Calu3 (cell line): Measurements from ENCODE around the gene ARMH3. TPM values are rescaled to one million over a fixed set of nuclear protein-coding genes. Genes with fewer than 3 reads are reported as not detected.

ENCODE experiments used
- BruUV-seq: library from RNA; stranded (reverse); fragments of 400-500 nt; replicated peaks from 2 replicates; lab custom pipeline; 2021; lab: Mats Ljungman, UMichigan
- CTCF ChIA-PET: fragments of 300-600 bp; sonication (Branson Sonifier 250); formaldehyde crosslinking; loops from one replicate; lab custom pipeline; 2022; ENCODE audit warnings: antibody characterized with exemption; lab: Charles Lee
- DNase-seq: peaks from one replicate; pipeline ENCODE4 v3.0.0; 2022
- H3K27ac Mint-ChIP-seq: one replicate; pipeline ENCODE4 v1.8.0; 2022; ENCODE audit warnings: mixed read lengths; ENCODE audit not compliant: unreplicated experiment
- H3K27me3 Mint-ChIP-seq: one replicate; pipeline ENCODE4 v1.8.0; 2022; ENCODE audit warnings: mixed read lengths; ENCODE audit not compliant: unreplicated experiment
- H3K36me3 Mint-ChIP-seq: one replicate; pipeline ENCODE4 v1.8.0; 2022; ENCODE audit warnings: mild to moderate bottlenecking, moderate library complexity, mixed read lengths; ENCODE audit not compliant: insufficient read depth, unreplicated experiment
- H3K4me1 Mint-ChIP-seq: one replicate; pipeline ENCODE4 v1.8.0; 2022; ENCODE audit warnings: mild to moderate bottlenecking, low read depth, mixed read lengths; ENCODE audit not compliant: unreplicated experiment
- H3K4me3 Mint-ChIP-seq: one replicate; pipeline ENCODE4 v1.8.0; 2022; ENCODE audit warnings: mild to moderate bottlenecking, low read depth, moderate library complexity, mixed read lengths; ENCODE audit not compliant: unreplicated experiment
- H3K9me3 Mint-ChIP-seq: one replicate; pipeline ENCODE4 v1.8.0; 2022; ENCODE audit warnings: low read depth, mixed read lengths; ENCODE audit not compliant: unreplicated experiment
- intact Hi-C: fragments of 100-400 bp; cut with micrococcal nuclease; formaldehyde crosslinking; loops from one replicate; pipeline ENCODE4 v1.10.0; 2022; ENCODE audit not compliant: unreplicated experiment
- total RNA-seq: library from RNA; stranded (reverse); gene quantifications from 2 replicates; pipeline ENCODE4 v1.2.3, GENCODE V29; 2022
- TF ChIP-seq, protein P1 (sequence below): fragments of 200-600 bp; IDR thresholded peaks from one replicate; pipeline ENCODE4 v1.8.0; 2022; ENCODE audit warnings: antibody characterized with exemption; ENCODE audit not compliant: unreplicated experiment

Gene ARMH3
- total RNA-seq, 1 experiment from 2014 or later: 14.1 TPM

DNA sequence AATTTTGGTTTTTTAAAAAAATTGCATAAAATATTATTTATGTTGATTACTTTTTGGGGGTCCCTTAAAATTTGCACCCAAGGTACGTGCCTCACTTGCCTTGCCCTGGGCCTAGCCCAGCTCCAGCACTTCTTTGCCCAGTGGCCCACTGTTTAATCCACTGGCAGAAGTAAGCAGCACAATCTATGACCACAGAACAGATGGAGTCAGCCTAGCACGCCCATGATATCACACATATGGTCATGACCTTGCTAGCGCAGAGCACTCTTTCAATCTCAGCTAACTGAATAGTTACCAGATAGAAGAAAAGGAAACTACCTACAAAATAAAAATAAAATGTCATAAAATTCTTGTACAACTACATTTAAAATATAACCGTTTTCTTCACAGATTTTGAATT lies 243.4 kb downstream of the ARMH3 start:
- H3K9me3 Mint-ChIP-seq: no peaks in the 10 kb centered on the region
- H3K4me1 Mint-ChIP-seq: peaks cover 7% of the 10 kb centered on the region
- intact Hi-C loops: no loop called here
- no peak overlapping the region for H3K27ac Mint-ChIP-seq
- H3K4me3 Mint-ChIP-seq: no peak overlapping the region
- TF ChIP-seq, protein P1, sequence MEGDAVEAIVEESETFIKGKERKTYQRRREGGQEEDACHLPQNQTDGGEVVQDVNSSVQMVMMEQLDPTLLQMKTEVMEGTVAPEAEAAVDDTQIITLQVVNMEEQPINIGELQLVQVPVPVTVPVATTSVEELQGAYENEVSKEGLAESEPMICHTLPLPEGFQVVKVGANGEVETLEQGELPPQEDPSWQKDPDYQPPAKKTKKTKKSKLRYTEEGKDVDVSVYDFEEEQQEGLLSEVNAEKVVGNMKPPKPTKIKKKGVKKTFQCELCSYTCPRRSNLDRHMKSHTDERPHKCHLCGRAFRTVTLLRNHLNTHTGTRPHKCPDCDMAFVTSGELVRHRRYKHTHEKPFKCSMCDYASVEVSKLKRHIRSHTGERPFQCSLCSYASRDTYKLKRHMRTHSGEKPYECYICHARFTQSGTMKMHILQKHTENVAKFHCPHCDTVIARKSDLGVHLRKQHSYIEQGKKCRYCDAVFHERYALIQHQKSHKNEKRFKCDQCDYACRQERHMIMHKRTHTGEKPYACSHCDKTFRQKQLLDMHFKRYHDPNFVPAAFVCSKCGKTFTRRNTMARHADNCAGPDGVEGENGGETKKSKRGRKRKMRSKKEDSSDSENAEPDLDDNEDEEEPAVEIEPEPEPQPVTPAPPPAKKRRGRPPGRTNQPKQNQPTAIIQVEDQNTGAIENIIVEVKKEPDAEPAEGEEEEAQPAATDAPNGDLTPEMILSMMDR: no peak
- no peak for DNase-seq
- H3K27me3 Mint-ChIP-seq: no peaks in the 10 kb centered on the region
- CTCF ChIA-PET: no interaction called here
- no TSS peak for BruUV-seq
- peaks cover 58% of the 10 kb centered on the region for H3K36me3 Mint-ChIP-seq

DNA sequence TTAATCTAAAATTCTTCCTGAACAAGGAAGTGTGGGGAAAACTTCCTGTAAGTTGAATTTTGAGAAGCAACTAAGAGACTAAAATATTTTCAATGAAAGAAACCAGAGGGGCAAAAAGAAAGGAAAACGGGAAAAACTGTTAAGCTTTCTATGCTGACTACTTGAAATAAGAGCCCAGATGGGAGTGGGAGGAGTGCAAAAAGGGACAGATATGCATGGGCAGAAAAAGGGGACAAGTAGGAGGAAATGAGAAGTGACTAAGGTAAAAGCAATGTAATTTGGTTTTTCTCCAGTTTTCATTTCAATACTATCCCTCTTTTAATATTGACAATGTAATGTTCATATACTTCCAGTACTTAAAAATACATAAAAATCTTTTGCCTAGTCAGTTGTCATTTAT lies 248.8 kb downstream of the ARMH3 start:
- intact Hi-C loops: no loop called here
- Mint-ChIP-seq H3K36me3 (peaks cover 42% of the 10 kb centered on the region), H3K9me3 (no peaks in the 10 kb centered on the region), H3K27me3 (no peaks in the 10 kb centered on the region), H3K4me3 (no peak overlapping the region), H3K27ac (no peak overlapping the region), H3K4me1 (no peaks in the 10 kb centered on the region)
- TF ChIP-seq, protein P1: no peak
- no TSS peak for BruUV-seq
- no peak for DNase-seq
- CTCF ChIA-PET: no interaction called here

DNA sequence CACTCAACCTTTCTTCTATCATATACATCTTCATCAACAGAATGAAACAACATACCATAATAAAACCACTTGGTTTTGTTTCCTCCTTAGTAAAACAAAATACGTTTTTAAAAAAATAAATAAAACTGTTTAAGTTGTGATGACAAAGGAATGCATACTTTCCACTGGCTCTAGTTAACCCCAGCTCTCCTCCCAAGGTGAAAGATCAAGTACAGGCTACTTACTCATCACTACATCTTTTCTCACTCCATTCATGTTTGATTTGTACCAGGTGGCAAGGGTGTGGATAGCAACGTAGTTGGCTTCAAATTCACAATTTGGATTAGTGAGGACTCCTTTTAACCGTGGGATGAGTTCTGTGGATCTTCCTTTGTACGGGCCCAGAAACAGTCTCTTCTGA lies 252.5 kb downstream of the ARMH3 start:
- H3K4me3 Mint-ChIP-seq: no peak overlapping the region
- H3K36me3 Mint-ChIP-seq: peaks cover 56% of the 10 kb centered on the region
- intact Hi-C loops: no loop called here
- BruUV-seq: no TSS peak
- H3K9me3 Mint-ChIP-seq: no peaks in the 10 kb centered on the region
- TF ChIP-seq, protein P1: no peak
- DNase-seq: no peak
- H3K27me3 Mint-ChIP-seq: no peaks in the 10 kb centered on the region
- CTCF ChIA-PET: no interaction called here
- no peaks in the 10 kb centered on the region for H3K4me1 Mint-ChIP-seq
- H3K27ac Mint-ChIP-seq: no peak overlapping the region

DNA sequence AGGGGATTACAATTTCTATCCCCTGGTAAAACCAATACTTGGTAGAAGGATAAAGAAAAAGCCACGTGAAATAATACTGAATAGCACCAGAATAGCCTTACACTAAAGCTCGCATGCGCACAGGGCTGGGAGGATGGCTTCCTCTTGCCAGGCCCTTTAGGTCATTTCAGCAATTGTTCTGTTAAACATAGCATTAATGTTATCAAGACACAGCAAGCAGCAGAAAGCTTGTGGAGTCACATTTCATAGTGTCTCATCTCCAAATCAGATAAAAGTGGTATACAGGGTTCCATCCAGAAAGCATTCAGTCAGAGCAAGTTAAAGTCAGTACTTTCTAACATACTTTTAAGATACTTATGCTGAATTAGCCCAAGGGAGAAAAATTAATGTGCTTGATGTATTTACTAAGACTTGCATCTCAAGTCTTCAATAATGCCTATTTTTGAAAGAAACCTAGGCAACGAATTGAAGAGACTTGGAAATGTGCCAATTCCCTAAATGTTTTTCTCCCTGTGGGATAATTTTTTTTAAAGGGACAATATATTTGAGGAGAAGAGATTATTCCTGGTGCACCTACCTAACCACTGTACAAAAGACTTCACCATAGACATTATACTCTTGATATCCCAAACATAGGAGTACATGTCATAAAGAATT lies 258.4 kb downstream of the ARMH3 start:
- Mint-ChIP-seq H3K27ac (no peak overlapping the region), H3K36me3 (peaks cover 61% of the 10 kb centered on the region), H3K4me3 (no peak overlapping the region), H3K9me3 (no peaks in the 10 kb centered on the region), H3K27me3 (no peaks in the 10 kb centered on the region), H3K4me1 (no peaks in the 10 kb centered on the region)
- TF ChIP-seq, protein P1: no peak
- CTCF ChIA-PET: interaction anchor here (0.6 to 0.7 kb wide), 2 partner anchors 41 to 268 kb away, joined by 3 to 6 read pairs; no protein-coding TSS in a partner anchor
- BruUV-seq: no TSS peak
- intact Hi-C loops: no loop called here
- DNase-seq: no peak

Other genes with a start within 250 kb of the ARMH3 start
- 59.0 and 63.3 TPM in 2 replicates for gene OGA, start 237.7 kb downstream of the ARMH3 start, total RNA-seq
- 3.3 and 4.8 TPM in 2 replicates for gene KCNIP2, start 212.4 kb downstream of the ARMH3 start, total RNA-seq
- 14.7 and 16.9 TPM in 2 replicates for gene HPS6, start 9.2 kb upstream of the ARMH3 start, total RNA-seq
- gene LDB1, start 64.2 kb upstream of the ARMH3 start, total RNA-seq: 25.8 and 27.5 TPM in 2 replicates
- 43.9 and 49.3 TPM in 2 replicates for gene PPRC1, start 76.9 kb upstream of the ARMH3 start, total RNA-seq
- gene NOLC1, start 96.2 kb upstream of the ARMH3 start, total RNA-seq: 78.4 and 93.3 TPM in 2 replicates
- 0.27 and 0.35 TPM in 2 replicates for gene ELOVL3, start 170.1 kb upstream of the ARMH3 start, total RNA-seq
- not detected in 2 replicates for gene PITX3, start 185.3 kb upstream of the ARMH3 start, total RNA-seq
- 34.6 and 36.1 TPM in 2 replicates for gene GBF1, start 189.4 kb upstream of the ARMH3 start, total RNA-seq